HG02852 (cell line): Measurements from ENCODE around the gene CRYBB3.
"Not testable (repeated sequence)": the region's sequence is repeated elsewhere in the genome, so short reads cannot be mapped to it uniquely, and the experiment has no call there.

ENCODE experiments used
- ATAC-seq: cut with Tn5 transposase; IDR thresholded peaks from one replicate; pipeline ENCODE4 v1.9.1; 2021; ENCODE audit warnings: mild to moderate bottlenecking, moderate library complexity; ENCODE audit not compliant: unreplicated experiment

CRYBB3 gene

GRCh38 chr22:25238058-25238457 lies 38.4 kb downstream of the CRYBB3 start:
- ATAC-seq = not testable (repeated sequence)

- ATAC-seq = not testable (repeated sequence)
Observed at GRCh38 chr22:25255169-25255568, 55.5 kb downstream of the CRYBB3 start.
